Upper lobe of right lung (tissue), 1 donor: ENCODE results near the gene MGA. TPM values are rescaled to one million over a fixed set of nuclear protein-coding genes. Genes with fewer than 3 reads are reported as not detected.
A peak's percentile ranks its signal among the peaks of the same experiment; 100 is the strongest.

Experiments
- ATAC-seq: fragments of 200-7000 bp; cut with Tn5 transposase; one replicate; pipeline ENCODE4 v1.9.1; 2020; ENCODE audit warnings: mild to moderate bottlenecking, moderate library complexity
- DNase-seq: peaks from one replicate; pipeline ENCODE4 v3.0.0-alpha.2; 2020
- H3K27ac ChIP-seq: fragments of 200-600 bp; one replicate; pipeline ENCODE4 v1.8.0; 2022
- H3K27me3 ChIP-seq: fragments of 200-600 bp; one replicate; pipeline ENCODE4 v1.8.0; 2022; ENCODE audit warnings: mild to moderate bottlenecking
- H3K36me3 ChIP-seq: fragments of 200-600 bp; one replicate; pipeline ENCODE4 v1.8.0; 2022
- H3K4me1 ChIP-seq: fragments of 200-600 bp; one replicate; pipeline ENCODE4 v1.8.0; 2022
- H3K4me3 ChIP-seq: fragments of 200-600 bp; one replicate; pipeline ENCODE4 v1.8.0; 2022; ENCODE audit warnings: mild to moderate bottlenecking
- H3K9me3 ChIP-seq: fragments of 200-600 bp; one replicate; pipeline ENCODE4 v1.8.0; 2022
- intact Hi-C: fragments of 100-400 bp; cut with DNase I; formaldehyde crosslinking; loops from one replicate; pipeline ENCODE4 v1.11.0; 2022
- total RNA-seq: library from RNA; stranded (reverse); fragmentation: NEBNext Ultra II Directional; extraction: Animal tissue kit (Norgen Biotek cat#: 25700); gene quantifications from one replicate; pipeline ENCODE4 v1.2.1, GENCODE V29; 2021
- TF ChIP-seq, protein P1 (sequence below): fragments of 200-600 bp; IDR thresholded peaks from one replicate; pipeline ENCODE4 v1.8.0; 2022; ENCODE audit warnings: antibody characterized with exemption
- donor health status: DM: no; HTN: yes; CAD: no; lungs with severe emphysema.

The MGA gene
- total RNA-seq, 1 donor from 2014 or later, result 39.2 TPM

DNA sequence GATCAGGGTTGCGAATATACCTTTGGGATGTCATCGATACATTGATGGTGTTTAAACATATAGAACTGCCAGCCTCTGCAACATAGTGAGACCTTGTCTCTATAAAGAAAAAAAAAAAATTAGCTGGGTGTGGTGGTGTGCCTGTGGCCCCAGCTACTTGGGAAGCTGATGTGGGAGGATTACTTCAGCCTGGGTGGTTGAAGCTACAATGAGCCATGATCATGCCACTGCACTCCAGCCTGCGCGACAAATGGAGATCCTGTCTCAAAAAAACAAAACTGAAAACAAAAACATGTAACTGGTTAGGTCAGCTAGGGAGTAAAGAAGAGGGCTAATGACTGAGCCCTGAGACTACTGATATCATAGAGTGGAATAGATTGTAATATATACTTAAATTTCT, 30.7 kb upstream of the MGA start:
- Histone ChIP-seq H3K27ac (no peak overlapping the region), H3K9me3 (no peaks in the 10 kb centered on the region), H3K27me3 (no peaks in the 10 kb centered on the region), H3K4me3 (no peak overlapping the region), H3K4me1 (no peaks in the 10 kb centered on the region), H3K36me3 (no peaks in the 10 kb centered on the region)
- intact Hi-C loops, result no loop called here
- DNase-seq, result no peak
- TF ChIP-seq, protein P1, sequence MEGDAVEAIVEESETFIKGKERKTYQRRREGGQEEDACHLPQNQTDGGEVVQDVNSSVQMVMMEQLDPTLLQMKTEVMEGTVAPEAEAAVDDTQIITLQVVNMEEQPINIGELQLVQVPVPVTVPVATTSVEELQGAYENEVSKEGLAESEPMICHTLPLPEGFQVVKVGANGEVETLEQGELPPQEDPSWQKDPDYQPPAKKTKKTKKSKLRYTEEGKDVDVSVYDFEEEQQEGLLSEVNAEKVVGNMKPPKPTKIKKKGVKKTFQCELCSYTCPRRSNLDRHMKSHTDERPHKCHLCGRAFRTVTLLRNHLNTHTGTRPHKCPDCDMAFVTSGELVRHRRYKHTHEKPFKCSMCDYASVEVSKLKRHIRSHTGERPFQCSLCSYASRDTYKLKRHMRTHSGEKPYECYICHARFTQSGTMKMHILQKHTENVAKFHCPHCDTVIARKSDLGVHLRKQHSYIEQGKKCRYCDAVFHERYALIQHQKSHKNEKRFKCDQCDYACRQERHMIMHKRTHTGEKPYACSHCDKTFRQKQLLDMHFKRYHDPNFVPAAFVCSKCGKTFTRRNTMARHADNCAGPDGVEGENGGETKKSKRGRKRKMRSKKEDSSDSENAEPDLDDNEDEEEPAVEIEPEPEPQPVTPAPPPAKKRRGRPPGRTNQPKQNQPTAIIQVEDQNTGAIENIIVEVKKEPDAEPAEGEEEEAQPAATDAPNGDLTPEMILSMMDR, result no peak
- ATAC-seq, result peak; percentile 74

DNA sequence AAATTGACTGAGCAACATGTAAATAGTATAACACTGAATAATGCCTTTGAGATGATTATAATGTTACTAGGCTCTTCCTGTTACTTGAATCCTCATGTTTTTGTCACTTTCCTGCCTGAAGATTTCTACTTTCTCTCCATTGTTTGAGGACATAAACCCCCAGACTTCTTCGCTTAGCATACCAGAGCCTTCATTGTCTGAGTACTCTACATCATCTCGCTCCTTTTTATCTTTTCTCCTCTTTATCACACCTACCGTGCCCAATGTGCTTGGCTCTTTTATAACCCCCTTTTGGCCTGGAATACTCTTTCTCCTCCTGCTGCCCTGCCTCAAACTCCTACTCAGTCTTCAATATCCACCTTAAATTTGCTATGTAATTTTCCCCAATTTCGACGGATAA, 30.3 kb upstream of the MGA start:
- TF ChIP-seq, protein P1, result no peak
- Histone ChIP-seq H3K4me1 (no peaks in the 10 kb centered on the region), H3K36me3 (no peaks in the 10 kb centered on the region), H3K9me3 (no peaks in the 10 kb centered on the region), H3K27ac (no peak overlapping the region), H3K27me3 (no peaks in the 10 kb centered on the region), H3K4me3 (no peak overlapping the region)
- intact Hi-C loops, result no loop called here
- ATAC-seq (no peak), DNase-seq (no peak)

DNA sequence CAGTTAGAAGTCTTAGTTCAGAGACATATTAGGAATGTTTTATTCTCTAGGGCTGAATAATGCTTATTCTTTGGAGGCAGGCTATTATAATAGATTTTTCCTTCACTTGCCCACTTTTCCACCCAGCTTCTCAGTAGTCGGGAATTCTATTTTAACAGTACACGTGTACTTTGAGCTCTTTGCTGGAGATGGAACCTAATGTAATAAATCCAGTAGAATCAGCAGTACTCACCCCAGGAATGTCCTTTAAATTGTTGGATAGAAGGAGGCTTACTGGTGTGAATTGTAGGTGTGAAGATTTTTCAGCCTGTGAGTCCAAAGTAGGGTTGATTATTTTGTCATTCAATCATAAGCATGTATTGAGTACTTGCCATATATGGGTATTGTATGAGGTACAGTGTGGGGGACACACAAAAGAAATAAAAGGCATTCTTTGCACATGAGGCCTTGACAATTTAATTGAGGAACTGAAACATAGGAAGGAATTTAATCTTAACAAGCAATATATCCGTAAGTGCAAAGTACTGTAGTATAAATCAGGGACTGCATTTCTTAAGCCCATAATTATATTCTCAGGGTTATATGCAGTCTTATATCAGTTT, 29.5 kb upstream of the MGA start:
- DNase-seq, result no peak

DNA sequence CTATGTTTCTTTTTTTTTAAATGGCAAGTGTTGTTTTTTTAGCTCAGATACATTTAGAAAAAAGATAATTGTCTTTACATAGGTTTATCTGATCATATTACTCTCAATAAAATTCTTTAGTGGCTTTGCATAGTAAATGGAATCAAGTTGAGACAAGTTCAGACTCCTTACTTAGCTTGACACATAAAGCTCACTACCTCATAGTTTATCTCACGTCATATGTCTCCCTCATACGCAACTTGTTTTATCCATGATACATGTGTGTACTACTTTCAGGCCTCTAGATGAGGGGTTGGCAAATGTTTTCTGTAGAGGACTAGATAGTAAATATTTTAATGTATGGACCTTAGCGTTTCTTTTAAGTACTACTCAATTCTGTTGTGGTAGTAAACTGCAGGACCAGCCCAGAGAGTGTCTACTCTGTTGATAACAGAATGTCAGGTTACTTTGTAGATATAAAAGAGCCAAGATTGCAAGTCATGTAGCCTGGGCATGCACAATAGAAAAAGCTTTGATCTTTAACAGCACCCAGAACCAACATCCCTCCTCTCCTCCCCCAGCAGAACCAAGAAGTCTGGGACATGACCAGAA, 28.2 kb upstream of the MGA start:
- no peak overlapping the region for H3K27ac ChIP-seq
- intact Hi-C loops, result no loop called here
- H3K27me3 ChIP-seq, result no peaks in the 10 kb centered on the region
- no peak for DNase-seq
- H3K4me3 ChIP-seq, result no peak overlapping the region
- TF ChIP-seq, protein P1, result no peak
- H3K4me1 ChIP-seq, result no peaks in the 10 kb centered on the region
- no peaks in the 10 kb centered on the region for H3K9me3 ChIP-seq
- no peaks in the 10 kb centered on the region for H3K36me3 ChIP-seq
- no peak for ATAC-seq

More for the DNA sequence above, 29.5 kb upstream of the MGA start:
- Histone ChIP-seq H3K36me3 (no peaks in the 10 kb centered on the region), H3K4me1 (no peaks in the 10 kb centered on the region), H3K27me3 (no peaks in the 10 kb centered on the region), H3K4me3 (no peak overlapping the region), H3K27ac (no peak overlapping the region), H3K9me3 (no peaks in the 10 kb centered on the region)
- intact Hi-C loops, result no loop called here
- no peak for ATAC-seq
- TF ChIP-seq, protein P1, result no peak

DNA sequence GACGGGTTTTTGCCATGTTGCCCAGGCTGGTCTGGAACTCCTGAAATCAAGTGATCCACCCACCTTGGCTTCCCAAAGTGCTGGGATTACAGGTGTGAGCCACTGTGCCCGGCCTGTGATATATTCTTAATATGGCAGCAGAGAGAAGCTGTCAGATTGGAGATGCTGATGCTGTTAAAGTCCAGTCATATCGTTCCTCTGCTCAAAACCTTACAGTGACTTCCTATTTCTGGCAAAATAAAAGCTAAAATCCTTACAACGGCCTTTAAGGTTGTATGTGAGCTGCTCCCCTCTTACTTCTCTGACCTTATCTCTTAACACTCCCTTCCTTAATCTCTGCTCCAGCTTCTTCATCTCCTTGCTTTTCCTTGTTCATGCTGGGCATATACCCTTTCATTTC, 26.6 kb upstream of the MGA start:
- TF ChIP-seq, protein P1, result no peak
- H3K9me3 ChIP-seq, result no peaks in the 10 kb centered on the region
- H3K27me3 ChIP-seq, result no peaks in the 10 kb centered on the region
- DNase-seq (no peak), ATAC-seq (no peak)
- no peak overlapping the region for H3K27ac ChIP-seq
- H3K4me1 ChIP-seq, result no peaks in the 10 kb centered on the region
- no peaks in the 10 kb centered on the region for H3K36me3 ChIP-seq
- H3K4me3 ChIP-seq, result no peak overlapping the region
- intact Hi-C loops, result no loop called here
